Chondrocyte (in vitro differentiated cells): ENCODE results near the gene GGTLC1. TPM values are rescaled to one million over a fixed set of nuclear protein-coding genes. Genes with fewer than 3 reads are reported as not detected.
"Not testable (repeated sequence)": the region's sequence is repeated elsewhere in the genome, so short reads cannot be mapped to it uniquely, and the experiment has no call there.

Experiments
- DNase-seq: peaks from one replicate; pipeline ENCODE4 v3.0.0; 2021; ENCODE audit warnings: mixed read lengths, low spot score
- H3K27ac Mint-ChIP-seq: one replicate; pipeline ENCODE4 v1.8.0; 2021; ENCODE audit warnings: mild to moderate bottlenecking, moderate library complexity, mixed read lengths; ENCODE audit not compliant: unreplicated experiment
- H3K27me3 Mint-ChIP-seq: 2 replicates; pipeline ENCODE4 v1.8.0; 2021; ENCODE audit warnings: low read depth, mixed read lengths
- H3K36me3 Mint-ChIP-seq: 2 replicates; pipeline ENCODE4 v1.8.0; 2021; ENCODE audit warnings: low read depth, mixed read lengths
- H3K4me1 Mint-ChIP-seq: 2 replicates; pipeline ENCODE4 v1.8.0; 2021; ENCODE audit warnings: low read depth, mild to moderate bottlenecking, mixed read lengths
- H3K4me3 Mint-ChIP-seq: one replicate; pipeline ENCODE4 v1.8.0; 2021; ENCODE audit warnings: mild to moderate bottlenecking, moderate library complexity, mixed read lengths; ENCODE audit not compliant: unreplicated experiment
- H3K9me3 Mint-ChIP-seq: 2 replicates; pipeline ENCODE4 v1.8.0; 2021; ENCODE audit warnings: low read depth, mixed read lengths
- total RNA-seq: library from RNA; stranded (reverse); gene quantifications from 3 replicates; pipeline ENCODE4 v1.2.1, GENCODE V29; 2021
- TF ChIP-seq, protein P1 (sequence below): fragments of 200-600 bp; sonication (generic); IDR thresholded peaks from 2 replicates; pipeline ENCODE4 v1.5.0; 2021; ENCODE audit warnings: antibody characterized with exemption, mild to moderate bottlenecking, moderate library complexity

Gene GGTLC1
- total RNA-seq, 1 donor from 2014 or later = not detected

DNA sequence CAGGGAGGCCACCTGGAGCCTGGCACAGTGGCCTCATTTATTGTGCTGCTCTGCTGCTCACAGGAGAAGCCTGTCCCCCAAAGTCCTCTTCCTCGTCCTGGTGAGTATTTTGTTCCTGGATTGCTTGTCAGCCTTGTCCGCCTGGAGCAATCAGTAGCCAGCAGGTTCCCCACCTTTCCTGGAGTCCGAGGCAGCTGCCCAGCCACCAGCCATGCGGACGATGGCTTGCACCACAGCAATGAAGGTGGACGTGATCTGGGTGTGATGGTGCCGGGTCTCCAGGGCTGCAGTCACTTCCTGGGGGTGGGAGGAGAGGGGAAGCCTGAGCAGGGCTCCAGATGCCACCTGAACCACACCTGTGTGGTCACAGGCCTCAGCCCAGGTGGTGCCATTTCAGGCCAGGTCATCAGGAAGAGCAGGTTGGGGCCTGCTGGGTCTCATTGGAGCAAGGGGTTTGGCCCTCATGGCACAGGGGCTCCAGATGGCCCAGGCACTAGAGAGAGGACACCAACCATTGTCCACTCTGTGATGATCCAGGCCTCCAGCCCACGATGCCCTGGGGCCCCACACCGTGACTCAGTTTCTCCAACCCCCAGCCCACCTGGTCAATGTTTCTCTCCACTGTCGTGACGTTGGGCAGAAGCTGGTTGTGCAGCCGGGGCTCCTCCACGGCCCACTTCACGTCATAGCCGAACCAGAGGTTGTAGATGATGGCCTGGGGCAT, 3.4 kb downstream of the GGTLC1 start:
- not testable (repeated sequence) for H3K4me3 Mint-ChIP-seq, H3K4me1 Mint-ChIP-seq, H3K27ac Mint-ChIP-seq, H3K27me3 Mint-ChIP-seq, DNase-seq, H3K9me3 Mint-ChIP-seq, H3K36me3 Mint-ChIP-seq
- TF ChIP-seq, protein P1, sequence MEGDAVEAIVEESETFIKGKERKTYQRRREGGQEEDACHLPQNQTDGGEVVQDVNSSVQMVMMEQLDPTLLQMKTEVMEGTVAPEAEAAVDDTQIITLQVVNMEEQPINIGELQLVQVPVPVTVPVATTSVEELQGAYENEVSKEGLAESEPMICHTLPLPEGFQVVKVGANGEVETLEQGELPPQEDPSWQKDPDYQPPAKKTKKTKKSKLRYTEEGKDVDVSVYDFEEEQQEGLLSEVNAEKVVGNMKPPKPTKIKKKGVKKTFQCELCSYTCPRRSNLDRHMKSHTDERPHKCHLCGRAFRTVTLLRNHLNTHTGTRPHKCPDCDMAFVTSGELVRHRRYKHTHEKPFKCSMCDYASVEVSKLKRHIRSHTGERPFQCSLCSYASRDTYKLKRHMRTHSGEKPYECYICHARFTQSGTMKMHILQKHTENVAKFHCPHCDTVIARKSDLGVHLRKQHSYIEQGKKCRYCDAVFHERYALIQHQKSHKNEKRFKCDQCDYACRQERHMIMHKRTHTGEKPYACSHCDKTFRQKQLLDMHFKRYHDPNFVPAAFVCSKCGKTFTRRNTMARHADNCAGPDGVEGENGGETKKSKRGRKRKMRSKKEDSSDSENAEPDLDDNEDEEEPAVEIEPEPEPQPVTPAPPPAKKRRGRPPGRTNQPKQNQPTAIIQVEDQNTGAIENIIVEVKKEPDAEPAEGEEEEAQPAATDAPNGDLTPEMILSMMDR = peak; percentile 41

DNA sequence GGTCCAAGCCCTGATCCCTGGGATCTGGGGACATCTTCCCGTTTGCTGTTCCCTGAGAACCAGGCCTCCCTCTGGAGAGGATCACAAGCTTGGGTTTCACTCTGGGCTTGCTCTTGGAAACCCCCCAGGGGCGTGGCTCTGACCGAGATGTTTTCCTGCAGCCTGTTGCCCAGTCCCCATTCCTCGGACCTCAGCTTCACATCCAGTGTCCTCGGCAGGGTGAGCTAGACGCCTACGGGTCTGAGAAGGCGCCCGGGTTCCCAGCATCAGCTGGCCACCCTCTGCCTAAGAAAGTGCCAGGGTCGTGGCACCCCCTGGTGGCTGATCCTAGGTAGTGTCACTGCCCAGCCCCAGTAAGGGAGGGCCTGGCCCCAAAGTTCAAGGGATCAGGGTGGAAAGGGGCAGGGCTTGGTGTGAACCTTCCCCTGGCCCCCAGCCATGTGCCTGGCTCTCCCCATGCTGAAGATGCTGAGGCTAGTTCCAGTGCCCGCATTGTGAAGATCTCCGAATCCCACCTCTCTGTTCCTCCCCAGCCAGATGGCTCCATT, 4.0 kb downstream of the GGTLC1 start:
- H3K27me3 Mint-ChIP-seq, DNase-seq, H3K4me3 Mint-ChIP-seq, H3K27ac Mint-ChIP-seq, H3K36me3 Mint-ChIP-seq, H3K9me3 Mint-ChIP-seq, H3K4me1 Mint-ChIP-seq: not testable (repeated sequence)
- TF ChIP-seq, protein P1 = peak; percentile 64

DNA sequence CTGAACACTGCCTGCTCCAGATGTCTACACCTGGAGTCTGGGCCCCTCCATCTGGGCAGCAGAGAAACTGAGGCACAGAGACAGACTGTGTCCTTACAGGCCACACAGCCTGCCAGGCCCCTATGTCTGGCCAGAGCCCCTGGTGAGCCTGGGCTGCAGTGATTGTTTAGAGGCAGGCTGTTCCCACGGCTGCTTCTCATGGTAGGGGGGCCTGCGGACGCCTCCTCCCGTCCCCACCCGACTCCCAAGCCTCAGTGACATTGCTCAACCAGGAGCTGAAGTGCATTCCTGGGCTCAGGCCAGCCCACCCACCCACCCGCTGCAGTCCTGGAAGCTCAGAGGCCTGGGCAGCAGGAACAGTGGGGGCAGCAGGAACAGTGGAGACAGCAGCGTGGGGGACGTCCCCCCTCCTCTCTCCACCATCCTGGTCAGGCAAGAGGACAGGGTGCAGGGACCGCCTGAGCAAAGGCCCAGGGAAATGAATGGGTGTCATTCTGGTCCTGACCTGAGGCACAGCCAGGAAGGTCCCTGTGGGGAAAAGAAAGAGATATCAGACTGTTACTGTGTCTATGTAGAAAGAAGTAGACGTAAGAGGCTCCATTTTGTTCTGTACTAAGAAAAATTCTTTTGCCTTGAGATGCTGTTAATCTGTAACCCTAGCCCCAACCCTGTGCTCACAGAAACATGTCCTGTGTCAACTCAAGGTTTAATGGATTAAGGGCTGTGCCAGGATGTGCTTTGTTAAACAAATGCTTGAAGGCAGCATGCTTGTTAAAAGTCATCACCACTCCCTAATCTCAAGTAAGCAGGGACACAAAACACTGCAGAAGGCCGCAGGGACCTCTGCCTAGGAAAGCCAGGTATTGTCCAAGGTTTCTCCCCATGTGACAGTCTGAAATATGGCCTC, 6.2 kb downstream of the GGTLC1 start:
- H3K9me3 Mint-ChIP-seq, DNase-seq, H3K4me1 Mint-ChIP-seq, H3K27me3 Mint-ChIP-seq, H3K36me3 Mint-ChIP-seq, H3K4me3 Mint-ChIP-seq: not testable (repeated sequence)
- H3K27ac Mint-ChIP-seq = peak overlapping the region; percentile 49

DNA sequence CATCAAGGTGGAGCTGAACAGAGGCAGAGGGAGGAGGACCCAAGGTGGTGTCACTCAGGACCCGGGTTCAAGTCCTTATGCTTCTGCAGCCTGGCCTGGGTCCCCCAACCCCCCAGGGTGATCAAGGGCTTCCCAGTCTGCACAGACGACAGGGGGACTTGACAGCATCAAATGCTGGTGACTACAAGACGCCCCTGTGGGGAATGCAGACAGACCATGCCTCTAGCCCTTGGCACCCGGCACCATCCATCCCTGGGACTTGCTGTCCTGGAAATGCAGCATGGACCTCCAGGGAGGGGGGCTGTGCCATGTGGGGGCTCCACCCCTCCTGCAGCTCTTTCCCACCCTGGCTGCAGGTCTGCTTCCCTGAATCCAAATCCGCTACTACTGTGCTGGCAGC, 7.1 kb downstream of the GGTLC1 start:
- DNase-seq, H3K4me3 Mint-ChIP-seq, H3K36me3 Mint-ChIP-seq, H3K4me1 Mint-ChIP-seq, H3K9me3 Mint-ChIP-seq, H3K27ac Mint-ChIP-seq, H3K27me3 Mint-ChIP-seq: not testable (repeated sequence)

DNA sequence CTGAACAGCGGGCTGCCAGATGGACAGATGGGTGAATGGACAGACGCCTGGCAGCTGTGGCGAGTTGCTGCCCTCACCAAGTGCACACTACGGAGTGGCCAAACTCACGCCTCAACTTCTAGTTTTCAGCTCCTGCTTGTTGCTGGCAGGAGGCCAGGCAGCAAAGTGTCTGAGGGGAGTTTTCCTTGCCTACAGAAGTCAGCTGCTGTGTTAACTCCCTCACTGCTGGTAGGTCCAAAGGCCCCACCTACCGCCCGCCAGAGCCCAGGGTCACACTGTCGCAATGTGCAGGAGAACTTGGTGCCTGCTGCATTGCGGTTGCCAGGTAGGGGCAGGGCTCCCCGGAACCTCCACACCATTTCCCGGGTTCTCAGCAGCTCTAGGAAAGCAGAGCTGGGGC, 7.6 kb downstream of the GGTLC1 start:
- H3K36me3 Mint-ChIP-seq, H3K4me3 Mint-ChIP-seq, H3K9me3 Mint-ChIP-seq, H3K27me3 Mint-ChIP-seq, DNase-seq, H3K4me1 Mint-ChIP-seq, H3K27ac Mint-ChIP-seq: not testable (repeated sequence)

DNA sequence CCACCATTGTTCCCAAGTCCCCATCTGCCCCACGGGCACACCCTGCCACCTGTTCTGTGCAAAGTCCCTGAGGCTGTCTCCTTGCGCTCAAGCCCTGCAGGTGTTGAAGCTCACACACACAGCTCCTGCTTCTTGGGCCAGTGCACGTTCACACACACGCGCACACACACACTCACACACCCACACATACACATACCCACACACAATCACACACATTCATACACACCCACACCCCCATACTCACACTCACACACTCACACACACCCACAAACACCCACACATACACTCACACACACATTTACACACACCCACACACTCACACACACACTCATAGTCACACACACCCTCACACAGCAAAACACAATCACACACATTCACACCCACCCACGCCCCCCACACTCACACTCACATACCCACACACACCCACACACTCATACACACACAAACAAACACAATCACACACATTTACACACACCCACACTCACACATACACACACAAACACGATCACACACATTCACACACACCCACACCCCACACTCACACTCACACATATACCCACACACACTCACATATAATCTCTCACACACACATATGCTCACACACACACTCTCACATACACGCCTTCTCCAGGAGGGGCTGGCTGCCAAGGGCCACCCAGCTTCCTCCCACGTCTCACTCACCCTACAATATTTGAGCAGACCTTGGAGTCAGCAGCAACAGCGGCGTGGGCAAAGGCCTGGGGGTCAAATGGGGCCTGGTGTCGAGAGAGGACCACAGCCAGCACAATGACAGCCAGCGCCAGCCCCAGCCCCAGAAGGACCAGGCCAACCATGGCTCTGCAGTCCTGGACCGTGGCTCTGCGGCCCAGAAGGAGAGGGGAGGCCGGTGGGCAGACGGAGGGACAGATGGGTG, 8.4 kb downstream of the GGTLC1 start:
- DNase-seq, H3K27me3 Mint-ChIP-seq, H3K36me3 Mint-ChIP-seq, H3K9me3 Mint-ChIP-seq, H3K4me1 Mint-ChIP-seq, H3K4me3 Mint-ChIP-seq, H3K27ac Mint-ChIP-seq: not testable (repeated sequence)

DNA sequence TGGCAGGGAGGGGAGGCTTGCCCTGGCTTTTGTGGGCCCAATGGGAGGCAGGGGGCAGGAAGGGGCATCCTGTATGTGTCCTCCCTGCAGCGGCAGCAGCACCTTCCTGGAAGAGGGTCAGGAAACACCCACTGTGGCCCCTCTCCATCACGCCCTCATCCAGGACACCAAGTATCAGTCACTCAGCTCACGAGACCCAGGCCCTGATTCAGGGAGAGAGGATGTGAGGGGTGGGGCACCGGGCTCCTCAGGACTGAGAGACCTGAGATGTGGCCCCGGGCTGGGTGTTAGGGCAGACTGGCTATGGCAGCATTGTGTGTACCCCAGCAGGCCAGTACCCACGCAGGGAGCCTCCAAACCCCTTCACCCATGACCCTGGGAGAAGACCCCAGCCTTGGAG, 9.2 kb downstream of the GGTLC1 start:
- not testable (repeated sequence) for H3K36me3 Mint-ChIP-seq, H3K4me3 Mint-ChIP-seq, H3K4me1 Mint-ChIP-seq, H3K27me3 Mint-ChIP-seq, H3K9me3 Mint-ChIP-seq, DNase-seq, H3K27ac Mint-ChIP-seq
